ENCODE measurements around the gene DTWD2.

DNA sequence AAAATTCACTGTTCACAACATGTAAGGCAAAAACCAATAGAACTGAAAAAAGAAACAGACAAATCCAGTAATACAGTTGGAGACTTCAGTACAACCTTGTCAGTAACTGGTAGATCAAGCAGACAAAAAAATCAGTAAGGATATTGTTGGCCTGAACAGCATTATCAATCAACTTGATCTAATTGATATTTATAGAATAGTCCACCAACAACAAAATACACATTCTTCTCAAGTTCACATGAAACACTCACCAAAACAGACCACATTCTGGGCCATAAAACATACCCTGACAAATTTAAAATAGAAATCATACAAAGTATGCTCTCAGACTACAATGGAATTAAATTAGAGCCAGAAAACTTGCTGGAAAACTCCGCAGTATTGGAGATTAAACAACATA is 56.8 kb downstream of the DTWD2 start:
- TF ChIP-seq, protein P1, sequence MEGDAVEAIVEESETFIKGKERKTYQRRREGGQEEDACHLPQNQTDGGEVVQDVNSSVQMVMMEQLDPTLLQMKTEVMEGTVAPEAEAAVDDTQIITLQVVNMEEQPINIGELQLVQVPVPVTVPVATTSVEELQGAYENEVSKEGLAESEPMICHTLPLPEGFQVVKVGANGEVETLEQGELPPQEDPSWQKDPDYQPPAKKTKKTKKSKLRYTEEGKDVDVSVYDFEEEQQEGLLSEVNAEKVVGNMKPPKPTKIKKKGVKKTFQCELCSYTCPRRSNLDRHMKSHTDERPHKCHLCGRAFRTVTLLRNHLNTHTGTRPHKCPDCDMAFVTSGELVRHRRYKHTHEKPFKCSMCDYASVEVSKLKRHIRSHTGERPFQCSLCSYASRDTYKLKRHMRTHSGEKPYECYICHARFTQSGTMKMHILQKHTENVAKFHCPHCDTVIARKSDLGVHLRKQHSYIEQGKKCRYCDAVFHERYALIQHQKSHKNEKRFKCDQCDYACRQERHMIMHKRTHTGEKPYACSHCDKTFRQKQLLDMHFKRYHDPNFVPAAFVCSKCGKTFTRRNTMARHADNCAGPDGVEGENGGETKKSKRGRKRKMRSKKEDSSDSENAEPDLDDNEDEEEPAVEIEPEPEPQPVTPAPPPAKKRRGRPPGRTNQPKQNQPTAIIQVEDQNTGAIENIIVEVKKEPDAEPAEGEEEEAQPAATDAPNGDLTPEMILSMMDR (IDR thresholded peaks at IDR 0.05): no peak
- TF ChIP-seq POLR2A (IDR thresholded peaks at IDR 0.05) (no peak), POLR2AphosphoS5 (IDR thresholded peaks at IDR 0.05) (no peak)
